Esophagus muscularis mucosa (tissue), 4 donors: ENCODE measurements around the gene NCAPH2. TPM values are rescaled to one million over a fixed set of nuclear protein-coding genes. Genes with fewer than 3 reads are reported as not detected.
"Not testable (repeated sequence)": the region's sequence is repeated elsewhere in the genome, so short reads cannot be mapped to it uniquely, and the experiment has no call there.

Source experiments
- DNase-seq: peaks from one replicate; pipeline ENCODE4 v3.0.0-alpha.2; 2017; ENCODE audit errors: extremely low spot score
- H3K27ac ChIP-seq, 4 donors: fragments of 200-600 bp; sonication (generic); replicated peaks in 1 of 4; 1 replicate in 3 of 4; 2 replicates in 1 of 4; pipeline ENCODE4 v1.5.1; 2016 to 2019; ENCODE audit warnings: mild to moderate bottlenecking in 1 of 4
- H3K27me3 ChIP-seq, 4 donors: fragments of 200-600 bp; sonication (generic); one replicate each; pipeline versions ENCODE4 v1.5.1 to v1.6.0; 2016 to 2019
- H3K36me3 ChIP-seq, 4 donors: fragments of 200-600 bp; sonication (generic); one replicate each; pipeline ENCODE4 v1.5.1; 2016 to 2019
- H3K4me1 ChIP-seq, 4 donors: fragments of 200-600 bp; sonication (generic); one replicate each; pipeline ENCODE4 v1.5.1; 2016 to 2019
- H3K4me3 ChIP-seq, 4 donors: fragments of 200-600 bp; sonication (generic); 1 replicate in 2 of 4; 2 replicates in 2 of 4; pipeline ENCODE4 v1.5.1; 2016 to 2019; ENCODE audit warnings: mild to moderate bottlenecking in 4 of 4, moderate library complexity in 1 of 4
- H3K9me3 ChIP-seq, 4 donors: fragments of 200-600 bp; sonication (generic); 1 replicate in 3 of 4; 2 replicates in 1 of 4; pipeline ENCODE4 v1.5.1; 2016 to 2019
- EP300 ChIP-seq: sonication (generic); formaldehyde crosslinking; IDR thresholded peaks from one replicate; pipeline ENCODE4 v1.6.1; 2017; ENCODE audit warnings: antibody characterized with exemption
- POLR2A ChIP-seq: fragments of 450-650 bp; IDR thresholded peaks from one replicate; pipeline ENCODE4 v1.6.1; 2017; ENCODE audit warnings: antibody characterized with exemption, moderate library complexity, mild to moderate bottlenecking, low read depth
- POLR2AphosphoS5 ChIP-seq, 2 donors: sonication (generic); formaldehyde crosslinking; IDR thresholded peaks; one replicate each; pipeline ENCODE4 v1.6.1; 2017; ENCODE audit warnings: antibody characterized with exemption in 2 of 2
- WGBS: methylation state at CpG from one replicate; pipeline ENCODE4 v1.1.5; 2018; 5-methylcytosine and 5-hydroxymethylcytosine counted together
- intact Hi-C: fragments of 100-400 bp; cut with DNase I; formaldehyde crosslinking; loops from one replicate; pipeline ENCODE4 v1.15.1; 2023
- total RNA-seq, 4 donors: library from RNA; depleted of rRNA; stranded (reverse); fragments of >200 nt; gene quantifications; one replicate each; pipeline versions ENCODE4 v1.1.0 to v1.2.1, GENCODE V29; 2016
- TF ChIP-seq, protein P1 (sequence below), 3 experiments: fragments of 200-600 bp in 2 of 3; fragments of 450-650 bp in 1 of 3; sonication (generic) in 2 of 3; IDR thresholded peaks; one replicate each; pipeline ENCODE4 v1.5.1; 2017 to 2019; ENCODE audit warnings: antibody characterized with exemption in 3 of 3, mild to moderate bottlenecking in 2 of 3, moderate library complexity in 1 of 3

NCAPH2 gene
- total RNA-seq, 4 donors from 2014 or later: 30.3 to 44.6 (median 41.7) TPM

DNA sequence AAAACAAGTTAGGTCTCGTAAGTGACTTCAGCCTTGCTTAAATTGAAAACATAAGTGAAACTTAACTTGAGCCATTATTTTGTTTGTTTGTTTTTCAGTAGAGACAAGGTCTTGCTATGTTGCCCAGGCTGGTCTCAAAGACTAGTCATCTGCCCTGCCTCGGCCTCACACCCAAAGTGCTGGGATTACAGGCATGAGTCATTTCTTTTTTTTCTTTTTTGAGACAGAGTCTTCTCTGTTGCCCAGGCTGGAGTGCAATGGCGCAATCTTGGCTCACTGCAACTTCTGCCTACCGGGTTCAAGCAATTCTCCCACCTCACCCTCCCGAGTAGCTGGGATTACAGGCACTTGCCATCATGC lies 33.6 kb downstream of the NCAPH2 start:
- peaks cover 0 to 61% (median 8%) of the 10 kb centered on the region in 4 donors for H3K27me3 ChIP-seq
- 63% methylated on average over 5 of the region's 5 CpGs for WGBS
- H3K9me3 ChIP-seq, H3K4me3 ChIP-seq, DNase-seq, H3K36me3 ChIP-seq: not testable (repeated sequence)
- H3K4me1 ChIP-seq: peaks cover 21 to 29% (median 28%) of the 10 kb centered on the region in 4 donors
- intact Hi-C loops: loop anchor here (5.0 kb wide), 1 partner anchor 81 kb away; no protein-coding TSS in a partner anchor
- peak in 1 of 2 donors; percentile 30 for TF ChIP-seq POLR2AphosphoS5 (IDR thresholded peaks at IDR 0.05)
- H3K27ac ChIP-seq: peak overlapping the region; percentile 2 to 81 (median 28)

DNA sequence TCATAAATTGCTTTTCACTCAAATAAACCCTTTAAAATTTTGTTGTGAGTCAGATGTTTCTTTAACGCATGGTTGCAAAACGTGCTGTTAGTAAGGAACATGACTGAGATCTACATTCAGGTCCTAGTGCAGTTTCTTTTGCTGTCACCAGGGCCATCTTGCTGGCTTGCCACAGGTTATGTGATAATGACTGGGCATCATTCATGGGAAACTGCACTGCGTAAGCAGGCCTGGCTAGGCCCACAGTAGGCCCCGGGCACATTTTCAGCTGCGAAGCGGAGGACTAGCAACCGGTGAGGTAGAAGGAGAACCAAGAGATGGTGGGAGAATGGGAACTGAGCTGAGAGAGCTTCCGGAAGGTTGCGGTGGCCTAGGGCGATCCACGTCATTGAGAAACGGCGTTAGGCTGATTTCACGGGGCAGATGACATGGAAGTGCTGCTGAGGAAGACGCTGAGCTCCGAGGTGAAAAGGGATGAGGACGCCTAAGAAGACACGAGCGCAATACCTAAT lies 34.4 kb downstream of the NCAPH2 start:
- H3K4me1 ChIP-seq: peaks cover 21 to 37% (median 36%) of the 10 kb centered on the region in 4 donors
- H3K36me3 ChIP-seq: no peaks in the 10 kb centered on the region
- DNase-seq: no peak
- peaks cover 0 to 61% (median 13%) of the 10 kb centered on the region in 4 donors for H3K27me3 ChIP-seq
- TF ChIP-seq POLR2AphosphoS5 (IDR thresholded peaks at IDR 0.05) (no peak), EP300 (no peak), POLR2A (no peak)
- TF ChIP-seq, protein P1, sequence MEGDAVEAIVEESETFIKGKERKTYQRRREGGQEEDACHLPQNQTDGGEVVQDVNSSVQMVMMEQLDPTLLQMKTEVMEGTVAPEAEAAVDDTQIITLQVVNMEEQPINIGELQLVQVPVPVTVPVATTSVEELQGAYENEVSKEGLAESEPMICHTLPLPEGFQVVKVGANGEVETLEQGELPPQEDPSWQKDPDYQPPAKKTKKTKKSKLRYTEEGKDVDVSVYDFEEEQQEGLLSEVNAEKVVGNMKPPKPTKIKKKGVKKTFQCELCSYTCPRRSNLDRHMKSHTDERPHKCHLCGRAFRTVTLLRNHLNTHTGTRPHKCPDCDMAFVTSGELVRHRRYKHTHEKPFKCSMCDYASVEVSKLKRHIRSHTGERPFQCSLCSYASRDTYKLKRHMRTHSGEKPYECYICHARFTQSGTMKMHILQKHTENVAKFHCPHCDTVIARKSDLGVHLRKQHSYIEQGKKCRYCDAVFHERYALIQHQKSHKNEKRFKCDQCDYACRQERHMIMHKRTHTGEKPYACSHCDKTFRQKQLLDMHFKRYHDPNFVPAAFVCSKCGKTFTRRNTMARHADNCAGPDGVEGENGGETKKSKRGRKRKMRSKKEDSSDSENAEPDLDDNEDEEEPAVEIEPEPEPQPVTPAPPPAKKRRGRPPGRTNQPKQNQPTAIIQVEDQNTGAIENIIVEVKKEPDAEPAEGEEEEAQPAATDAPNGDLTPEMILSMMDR (IDR thresholded peaks at IDR 0.05): no peak
- no peaks in the 10 kb centered on the region for H3K9me3 ChIP-seq
- intact Hi-C loops: loop anchor here (5.0 kb wide), 1 partner anchor 80 kb away; no protein-coding TSS in a partner anchor
- H3K27ac ChIP-seq: peak overlapping the region in 1 of 4 donors; percentile 20
- WGBS: 88% methylated on average over 19 of the region's 19 CpGs
- no peak overlapping the region for H3K4me3 ChIP-seq

- intact Hi-C loops: loop anchor here (5.0 kb wide), 1 partner anchor 78 kb away; no protein-coding TSS in a partner anchor
- Histone ChIP-seq H3K4me3 (peak overlapping the region; percentile 30 to 48 (median 35)), H3K27me3 (peaks cover 9 to 61% (median 22%) of the 10 kb centered on the region in 4 donors), H3K27ac (peak overlapping the region in 1 of 4 donors; percentile 40), H3K4me1 (peaks cover 20 to 42% (median 41%) of the 10 kb centered on the region in 4 donors), H3K36me3 (no peaks in the 10 kb centered on the region), H3K9me3 (no peaks in the 10 kb centered on the region)
- 6% methylated on average over 17 of the region's 52 CpGs for WGBS
- DNase-seq: no peak
- TF ChIP-seq, protein P1 (IDR thresholded peaks at IDR 0.05): peak; percentile 37 to 55 (median 46)
- TF ChIP-seq EP300 (no peak), POLR2A (no peak), POLR2AphosphoS5 (IDR thresholded peaks at IDR 0.05) (peak in 1 of 2 donors; percentile 38)
Observed at GRCh38 chr22:50544078-50544745, 36.2 kb downstream of the NCAPH2 start.

DNA sequence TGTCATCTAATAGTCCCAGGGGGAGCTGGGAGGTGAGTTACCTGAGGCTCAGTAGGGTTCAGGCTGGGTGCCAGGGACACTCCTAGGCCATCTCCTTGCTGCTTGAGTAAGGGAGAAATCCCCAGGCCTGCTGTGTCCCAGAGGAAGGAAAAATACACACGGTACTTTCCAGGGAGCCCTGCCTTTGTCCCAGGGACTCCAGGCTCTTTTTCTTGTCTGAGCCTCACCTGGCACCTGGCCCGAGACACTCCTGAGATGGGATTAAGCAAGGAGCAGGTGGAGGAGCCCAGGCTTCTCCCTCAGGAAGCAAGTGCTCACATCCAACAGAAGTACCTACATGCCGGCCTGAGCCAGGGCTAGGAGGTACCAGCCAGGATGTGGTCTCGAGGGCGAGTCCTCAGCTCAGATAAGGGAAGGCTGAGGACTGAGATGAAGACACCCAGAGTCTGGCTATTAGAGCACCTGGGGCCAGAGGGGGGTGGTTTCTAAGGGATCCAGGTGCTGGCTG lies 36.8 kb downstream of the NCAPH2 start:
- Histone ChIP-seq H3K36me3 (no peaks in the 10 kb centered on the region), H3K4me1 (peaks cover 17 to 41% (median 38%) of the 10 kb centered on the region in 4 donors), H3K27me3 (peaks cover 9 to 66% (median 22%) of the 10 kb centered on the region in 4 donors), H3K4me3 (peak overlapping the region in 3 of 4 donors; percentile 30 to 48 (median 39)), H3K9me3 (no peaks in the 10 kb centered on the region), H3K27ac (no peak overlapping the region)
- DNase-seq: no peak
- TF ChIP-seq, protein P1 (IDR thresholded peaks at IDR 0.05): no peak
- TF ChIP-seq POLR2A (no peak), POLR2AphosphoS5 (IDR thresholded peaks at IDR 0.05) (no peak), EP300 (no peak)
- WGBS: 70% methylated on average over 5 of the region's 5 CpGs
- intact Hi-C loops: loop anchor here (5.0 kb wide), 1 partner anchor 78 kb away; no protein-coding TSS in a partner anchor
